ENCODE data around the gene PURA. TPM values are rescaled to one million over a fixed set of nuclear protein-coding genes. Genes with fewer than 3 reads are reported as not detected.
A peak's percentile ranks its signal among the peaks of the same experiment; 100 is the strongest.

The PURA gene
- total and polyA plus RNA-seq, 2 experiments from 2014 or later: 10.7 to 30.6 TPM

- Histone ChIP-seq H3K4me2 (ENCODE audit: unreplicated experiment) (peak overlapping the region; percentile 89), H3K79me2 (ENCODE audit: insufficient read depth) (peaks cover 92% of the 10 kb centered on the region), H3K9me2 (ENCODE audit: insufficient read depth) (no peaks in the 10 kb centered on the region), H4K20me1 (ENCODE audit: insufficient read depth) (peaks cover 21% of the 10 kb centered on the region; the same call in 1 of the 2 replicates), H3K27me3 (replicated peaks; ENCODE audit: insufficient read depth) (no peaks in the 10 kb centered on the region), H3F3A (ENCODE audit: insufficient read depth) (peaks cover 23% of the 10 kb centered on the region), H2AFZ (peak overlapping the region; percentile 65), H3K36me3 (ENCODE audit: low read depth) (no peaks in the 10 kb centered on the region; the same call in 1 of the 2 replicates), H3K9me3 (ENCODE audit: low read depth) (no peaks in the 10 kb centered on the region), H3K27ac (peak overlapping the region; percentile 69), H3K4me1 (ENCODE audit: insufficient read depth) (peaks cover 47% of the 10 kb centered on the region), H3K9ac (peak overlapping the region; percentile 89), H3K4me3 (peak overlapping the region; percentile 78)
- WGBS, 2 experiments (ENCODE audit: low coverage in 1 of 2, low lambda C conversion rate in 2 of 2, missing lambda C conversion rate in 2 of 2): 3 to 5% methylated on average over 6 to 13 of the region's 13 CpGs
- in situ Hi-C loops (cut with MboI): no loop called here
- DNase-seq: peak; percentile 50
- TF ChIP-seq EZH2 (IDR thresholded peaks at IDR 0.05; ENCODE audit: insufficient read depth, poor library complexity, severe bottlenecking) (no peak), EZH2phosphoT487 (IDR thresholded peaks at IDR 0.05; ENCODE audit: insufficient read depth, low read depth) (no peak)
Measured at GRCh38 chr5:140112685-140113179, 1.2 kb upstream of the PURA start.

- no peak for TF ChIP-seq EZH2 (IDR thresholded peaks at IDR 0.05; ENCODE audit: insufficient read depth, poor library complexity, severe bottlenecking)
- TF ChIP-seq EZH2phosphoT487 (IDR thresholded peaks at IDR 0.05; ENCODE audit: insufficient read depth, low read depth): no peak
- in situ Hi-C loops (cut with MboI): no loop called here
- no peaks in the 10 kb centered on the region for H3K27me3 ChIP-seq (replicated peaks; ENCODE audit: insufficient read depth)
- H3K79me2 ChIP-seq (ENCODE audit: insufficient read depth): peaks cover 94% of the 10 kb centered on the region
- peak overlapping the region; percentile 69 for H3K27ac ChIP-seq
- H3K36me3 ChIP-seq (ENCODE audit: low read depth): no peaks in the 10 kb centered on the region; the same call in 1 of the 2 replicates
- H2AFZ ChIP-seq: peak overlapping the region; percentile 65
- no peaks in the 10 kb centered on the region for H3K9me3 ChIP-seq (ENCODE audit: low read depth)
- 0 to 1% methylated on average over 15 to 27 of the region's 28 CpGs for WGBS, 2 experiments (ENCODE audit: low coverage in 1 of 2, low lambda C conversion rate in 2 of 2, missing lambda C conversion rate in 2 of 2)
- H4K20me1 ChIP-seq (ENCODE audit: insufficient read depth): peaks cover 21% of the 10 kb centered on the region; the same call in 1 of the 2 replicates
- H3K9ac ChIP-seq: peak overlapping the region; percentile 89
- H3F3A ChIP-seq (ENCODE audit: insufficient read depth): peaks cover 23% of the 10 kb centered on the region
- peak overlapping the region; percentile 78 for H3K4me3 ChIP-seq
- peak overlapping the region; percentile 89 for H3K4me2 ChIP-seq (ENCODE audit: unreplicated experiment)
- peaks cover 47% of the 10 kb centered on the region for H3K4me1 ChIP-seq (ENCODE audit: insufficient read depth)
- H3K9me2 ChIP-seq (ENCODE audit: insufficient read depth): no peaks in the 10 kb centered on the region
- peak; percentile 39 for DNase-seq
Measured at GRCh38 chr5:140113180-140113698, 670 bp upstream of the PURA start.

GRCh38 chr5:140114341-140115185 lies 654 bp downstream of the PURA start:
- Histone ChIP-seq H3K4me3 (peak overlapping the region; percentile 78), H3K79me2 (ENCODE audit: insufficient read depth) (peaks cover 96% of the 10 kb centered on the region), H2AFZ (peak overlapping the region; percentile 71), H4K20me1 (ENCODE audit: insufficient read depth) (peaks cover 21% of the 10 kb centered on the region; the same call in 1 of the 2 replicates), H3K4me1 (ENCODE audit: insufficient read depth) (peaks cover 47% of the 10 kb centered on the region), H3K27ac (peak overlapping the region; percentile 69), H3K27me3 (replicated peaks; ENCODE audit: insufficient read depth) (no peaks in the 10 kb centered on the region), H3K36me3 (ENCODE audit: low read depth) (no peaks in the 10 kb centered on the region; the same call in 1 of the 2 replicates), H3K9me2 (ENCODE audit: insufficient read depth) (no peaks in the 10 kb centered on the region), H3K4me2 (ENCODE audit: unreplicated experiment) (peak overlapping the region; percentile 81), H3F3A (ENCODE audit: insufficient read depth) (peaks cover 13% of the 10 kb centered on the region), H3K9ac (peak overlapping the region; percentile 89), H3K9me3 (ENCODE audit: low read depth) (no peaks in the 10 kb centered on the region)
- TF ChIP-seq EZH2phosphoT487 (IDR thresholded peaks at IDR 0.05; ENCODE audit: insufficient read depth, low read depth) (no peak), EZH2 (IDR thresholded peaks at IDR 0.05; ENCODE audit: insufficient read depth, poor library complexity, severe bottlenecking) (no peak)
- in situ Hi-C loops (cut with MboI): no loop called here
- WGBS, 2 experiments (ENCODE audit: low coverage in 1 of 2, low lambda C conversion rate in 2 of 2, missing lambda C conversion rate in 2 of 2): 7 to 9% methylated on average over 56 to 58 of the region's 65 CpGs
- peak; percentile 77 for DNase-seq

GRCh38 chr5:140115186-140115500 lies 1.2 kb downstream of the PURA start:
- Histone ChIP-seq H3K9ac (peak overlapping the region; percentile 89), H2AFZ (peak overlapping the region; percentile 71; the same call in 1 of the 2 replicates), H3K4me2 (ENCODE audit: unreplicated experiment) (peak overlapping the region; percentile 81), H3K79me2 (ENCODE audit: insufficient read depth) (peaks cover 96% of the 10 kb centered on the region), H3K27ac (peak overlapping the region; percentile 69), H3K9me2 (ENCODE audit: insufficient read depth) (no peaks in the 10 kb centered on the region), H3K27me3 (replicated peaks; ENCODE audit: insufficient read depth) (no peaks in the 10 kb centered on the region), H4K20me1 (ENCODE audit: insufficient read depth) (peaks cover 19% of the 10 kb centered on the region; the same call in 1 of the 2 replicates), H3F3A (ENCODE audit: insufficient read depth) (peaks cover 7% of the 10 kb centered on the region), H3K36me3 (ENCODE audit: low read depth) (no peaks in the 10 kb centered on the region; the same call in 1 of the 2 replicates), H3K4me1 (ENCODE audit: insufficient read depth) (peaks cover 42% of the 10 kb centered on the region), H3K4me3 (peak overlapping the region; percentile 78), H3K9me3 (ENCODE audit: low read depth) (no peaks in the 10 kb centered on the region)
- TF ChIP-seq EZH2 (IDR thresholded peaks at IDR 0.05; ENCODE audit: insufficient read depth, poor library complexity, severe bottlenecking): no peak
- TF ChIP-seq EZH2phosphoT487 (IDR thresholded peaks at IDR 0.05; ENCODE audit: insufficient read depth, low read depth): 0 out of 2 replicates have a peak, but pooled peaks have one; percentile 14
- DNase-seq: peak; percentile 39
- in situ Hi-C loops (cut with MboI): no loop called here
- 26 to 30% methylated on average over 1 of the region's 1 CpG for WGBS, 2 experiments (ENCODE audit: low coverage in 1 of 2, low lambda C conversion rate in 2 of 2, missing lambda C conversion rate in 2 of 2)

All from GM23248 (cell line).